A549 (cell line): ENCODE data around the gene ATP5F1D. TPM values are rescaled to one million over a fixed set of nuclear protein-coding genes. Genes with fewer than 3 reads are reported as not detected.

Experiments used
- ATAC-seq, 2 experiments: fragments of 200-7000 bp in 1 of 2; fragments of >200 bp in 1 of 2; cut with Nextera tagmentation in 1 of 2; cut with Tn5 transposase in 1 of 2; 3 replicates each; pipeline versions ENCODE4 v1.8.0 to v1.9.1; 2018 to 2020; ENCODE audit warnings: mild to moderate bottlenecking in 1 of 2, moderate library complexity in 1 of 2
- CTCF ChIA-PET: fragments of 300-600 bp; sonication (Branson Sonifier 250); formaldehyde crosslinking; extraction: SDS; loops from one replicate; lab custom pipeline; 2021; ENCODE audit warnings: antibody characterized with exemption, inconsistent platforms; lab: Yijun Ruan, JAX
- POLR2A ChIA-PET: fragments of 350-600 bp; formaldehyde crosslinking; extraction: SDS; loops from one replicate; lab custom pipeline; 2021; ENCODE audit warnings: antibody characterized with exemption, inconsistent platforms; lab: Yijun Ruan, JAX
- DNase-seq, 2 experiments: peaks; one replicate each; pipeline versions ENCODE4 v3.0.0 to v3.0.0-alpha.2; 2011 to 2016; ENCODE audit warnings: low read depth in 1 of 2, low spot score in 1 of 2
- FAIRE-seq: peaks from 2 replicates; lab custom pipeline; 2011; peaks lifted over from hg19 to GRCh38; lab: Jason Lieb, UNC
- H3K27ac ChIP-seq, 2 experiments: fragments of >200 bp; sonication (Bioruptor Twin); formaldehyde crosslinking; 3 replicates each; pipeline ENCODE4 v1.5.1; 2016 to 2017
- H3K4me1 ChIP-seq: fragments of >200 bp; sonication (Bioruptor Twin); formaldehyde crosslinking; 3 replicates; pipeline ENCODE4 v1.6.1; 2016
- H3K4me2 ChIP-seq: fragments of >200 bp; sonication (Bioruptor Twin); formaldehyde crosslinking; 3 replicates; pipeline ENCODE4 v1.6.1; 2016
- H3K4me3 ChIP-seq: fragments of >200 bp; sonication (Bioruptor Twin); formaldehyde crosslinking; 3 replicates; pipeline ENCODE4 v1.5.1; 2016
- H3K9me3 ChIP-seq: fragments of >200 bp; sonication (Bioruptor Twin); formaldehyde crosslinking; 3 replicates; pipeline ENCODE4 v1.6.1; 2016
- CBX2 ChIP-seq: fragments of 200-600 bp; sonication (generic); IDR thresholded peaks from 2 replicates; pipeline ENCODE4 v1.6.1; 2016; ENCODE audit warnings: low read depth, mild to moderate bottlenecking, borderline replicate concordance
- CEBPB ChIP-seq, 2 experiments: fragments of >200 bp in 1 of 2; sonication (Bioruptor Twin) in 1 of 2; formaldehyde crosslinking in 1 of 2; IDR thresholded peaks; 2 replicates each; pipeline ENCODE4 v1.6.1; 2012 to 2016
- CHD2 ChIP-seq: fragments of 150-350 bp; IDR thresholded peaks from 2 replicates; pipeline ENCODE4 v1.6.1; 2014; ENCODE audit warnings: low read length; ENCODE audit not compliant: partially characterized antibody
- CHD4 ChIP-seq: fragments of 200-600 bp; sonication (generic); IDR thresholded peaks from 2 replicates; pipeline ENCODE4 v1.6.1; 2016; ENCODE audit warnings: antibody characterized with exemption, mild to moderate bottlenecking, borderline replicate concordance
- CTCF ChIP-seq: fragments of >200 bp; sonication (Bioruptor Twin); formaldehyde crosslinking; IDR thresholded peaks from 3 replicates; pipeline ENCODE4 v1.5.1; 2016
- EHMT2 ChIP-seq: fragments of 200-600 bp; sonication (generic); IDR thresholded peaks from 2 replicates; pipeline ENCODE4 v1.6.1; 2016; ENCODE audit warnings: antibody characterized with exemption, low read depth, mild to moderate bottlenecking, moderate library complexity
- GATA3 ChIP-seq: IDR thresholded peaks from 2 replicates; pipeline ENCODE4 v1.6.1; 2012; ENCODE audit warnings: borderline replicate concordance
- HMGXB4 ChIP-seq: fragments of 250-450 bp; sonication (Bioruptor Pico); IDR thresholded peaks from 2 replicates; pipeline ENCODE4 v1.5.0; 2021; ENCODE audit warnings: mild to moderate bottlenecking, moderate library complexity, borderline replicate concordance
- JUNB ChIP-seq: fragments of >200 bp; sonication (Bioruptor Twin); formaldehyde crosslinking; IDR thresholded peaks from 2 replicates; pipeline ENCODE4 v1.6.1; 2016
- MAFK ChIP-seq: fragments of 450-650 bp; IDR thresholded peaks from 2 replicates; pipeline ENCODE4 v1.6.1; 2014; ENCODE audit not compliant: partially characterized antibody
- NR3C1 ChIP-seq: fragments of >200 bp; sonication (Bioruptor Twin); formaldehyde crosslinking; IDR thresholded peaks from 3 replicates; pipeline ENCODE4 v1.6.1; 2017
- POLR2A ChIP-seq: IDR thresholded peaks from 2 replicates; pipeline ENCODE4 v1.6.1; 2012; ENCODE audit warnings: mild to moderate bottlenecking, low read length
- RAD21 ChIP-seq, 2 experiments: fragments of >200 bp in 1 of 2; sonication (Bioruptor Twin) in 1 of 2; formaldehyde crosslinking in 1 of 2; IDR thresholded peaks in 1 of 2; conservative IDR thresholded peaks in 1 of 2; 2 replicates in 1 of 2; 3 replicates in 1 of 2; pipeline ENCODE4 v1.6.1; 2012 to 2018; ENCODE audit warnings: inconsistent platforms in 1 of 2
- RARB ChIP-seq: fragments of 250-450 bp; sonication (Bioruptor Pico); IDR thresholded peaks from 2 replicates; pipeline ENCODE4 v1.8.0; 2021; ENCODE audit warnings: mild to moderate bottlenecking, moderate library complexity
- SMC3 ChIP-seq: fragments of >200 bp; sonication (Bioruptor Twin); formaldehyde crosslinking; IDR thresholded peaks from 3 replicates; pipeline ENCODE4 v1.6.1; 2018; ENCODE audit warnings: inconsistent platforms
- TP53 ChIP-seq: fragments of 250-450 bp; sonication (Bioruptor Pico); IDR thresholded peaks from 2 replicates; pipeline ENCODE4 v1.5.0; 2021; ENCODE audit warnings: mild to moderate bottlenecking, moderate library complexity
- USF2 ChIP-seq: fragments of 450-650 bp; IDR thresholded peaks from 2 replicates; pipeline ENCODE4 v1.6.1; 2014; ENCODE audit warnings: antibody characterized with exemption
- ZC3H11A ChIP-seq: fragments of 450-650 bp; IDR thresholded peaks from 2 replicates; pipeline ENCODE4 v1.6.1; 2014; ENCODE audit warnings: antibody characterized with exemption, mild to moderate bottlenecking
- WGBS: methylation state at CpG from one replicate; pipeline ENCODE4 v1.1.6; 2017; ENCODE audit errors: missing lambda C conversion rate; 5-methylcytosine and 5-hydroxymethylcytosine counted together
- polyA plus RNA-seq, 4 experiments: library from polyadenylated mRNA; depleted of rRNA in 3 of 4; stranded (reverse); fragments of >200 nt; fragmentation: RNase III in 1 of 4; extraction: RNeasy Plus Mini Kit Qiagen cat#74134 plus additional on column Dnase treatment in 1 of 4; gene quantifications; 2 replicates in 3 of 4; 3 replicates in 1 of 4; pipeline ENCODE4 v1.2.3, GENCODE V29; 2011 to 2017

ATP5F1D gene
- polyA plus RNA-seq, 2 of the 4 experiments (the other 2 are of a cell fraction), result 28.7 to 96.9 TPM

DNA sequence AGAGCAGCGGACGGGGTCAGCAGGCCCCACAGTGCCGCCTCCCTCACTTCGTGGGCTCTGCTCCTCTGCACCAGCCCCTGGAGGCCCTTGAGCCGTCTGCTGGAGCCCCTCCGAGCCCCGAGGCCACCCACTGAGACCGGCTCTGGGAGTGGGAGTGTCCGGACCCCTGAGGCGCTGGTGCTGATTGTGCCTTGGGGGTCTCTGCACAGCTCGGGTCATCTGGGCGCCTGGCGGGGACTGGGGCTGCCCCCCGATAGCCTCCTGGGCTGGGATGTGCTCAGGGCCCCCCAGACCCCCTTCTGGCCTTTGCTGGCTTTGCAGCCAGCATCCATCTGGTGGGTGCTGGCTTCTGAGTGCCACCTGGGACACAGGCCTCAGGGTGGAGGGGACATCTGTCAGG, 19.2 kb upstream of the ATP5F1D start:
- ChIA-PET POLR2A (no interaction called here), CTCF (interaction anchor here (0.6 to 5.3 kb wide), 18 partner anchors 11 to 204 kb away, joined by 3 to 38 read pairs (median 6); partner anchors contain the start of genes ATP5F1D and CBARP)
- no peak overlapping the region for H3K4me2 ChIP-seq
- H3K27ac ChIP-seq, result no peak overlapping the region
- 100% methylated on average over 5 of the region's 14 CpGs for WGBS
- no peak overlapping the region for H3K4me3 ChIP-seq
- TF ChIP-seq CHD2 (no peak), POLR2A (no peak), GATA3 (no peak), RARB (CRISPR knock-in tag) (no peak), TP53 (CRISPR knock-in tag) (no peak), CEBPB (IDR thresholded peaks at IDR 0.05) (no peak), NR3C1 (no peak), ZC3H11A (no peak)
- DNase-seq (no peak), FAIRE-seq (no peak), ATAC-seq (peak; percentile 22 to 50; a peak in 4 of 6 replicates)
- no peaks in the 10 kb centered on the region for H3K9me3 ChIP-seq
- H3K4me1 ChIP-seq, result peaks cover 14% of the 10 kb centered on the region; the same call in 1 of the 3 replicates

- Histone ChIP-seq H3K4me3 (no peak overlapping the region), H3K27ac (peak overlapping the region in 1 of 2 experiments; percentile 43; a peak in 2 of 6 replicates), H3K4me2 (no peak overlapping the region), H3K4me1 (peaks cover 14% of the 10 kb centered on the region; the same call in 1 of the 3 replicates), H3K9me3 (no peaks in the 10 kb centered on the region)
- WGBS, result 53% methylated on average over 14 of the region's 48 CpGs
- TF ChIP-seq RAD21 (conservative IDR thresholded peaks at IDR 0.05 in 1 of 2, IDR thresholded peaks at IDR 0.05 in 1 of 2) (peak; percentile 50 to 54), SMC3 (peak; percentile 37), TP53 (CRISPR knock-in tag) (no peak), CTCF (peak; percentile 52; the same call in 2 of the 3 replicates), ZC3H11A (no peak)
- CTCF ChIA-PET, result interaction anchor here (0.6 to 5.3 kb wide), 17 partner anchors 10 to 287 kb away, joined by 3 to 38 read pairs (median 6); partner anchors contain the start of genes ATP5F1D and CBARP
- DNase-seq (peak in 1 of 2 experiments; percentile 61), ATAC-seq (peak; percentile 52 to 73; a peak in 4 of 6 replicates), FAIRE-seq (no peak)
- POLR2A ChIA-PET, result no interaction called here
Measured at GRCh38 chr19:1223018-1223855, 18.3 kb upstream of the ATP5F1D start.

- POLR2A ChIA-PET, result no interaction called here
- H3K4me2 ChIP-seq, result no peak overlapping the region
- no peak overlapping the region for H3K4me3 ChIP-seq
- no peak overlapping the region for H3K27ac ChIP-seq
- peaks cover 14% of the 10 kb centered on the region; the same call in 1 of the 3 replicates for H3K4me1 ChIP-seq
- ATAC-seq, result no peak
- TF ChIP-seq JUNB, result no peak
- no peak for TF ChIP-seq EHMT2
- no peak for TF ChIP-seq USF2
- TF ChIP-seq CHD4, result no peak
- TF ChIP-seq HMGXB4 (CRISPR knock-in tag), result no peak
- no peak for TF ChIP-seq MAFK
- TF ChIP-seq CBX2, result no peak
- DNase-seq, result no peak
- CTCF ChIA-PET, result interaction anchor here (0.6 to 5.3 kb wide), 8 partner anchors 12 to 288 kb away, joined by 3 to 38 read pairs (median 10); partner anchors contain the start of gene CBARP
- no peaks in the 10 kb centered on the region for H3K9me3 ChIP-seq
- 72% methylated on average over 2 of the region's 16 CpGs for WGBS
- FAIRE-seq, result no peak
Measured at GRCh38 chr19:1224047-1224825, 17.3 kb upstream of the ATP5F1D start.
